Peyer's patch (tissue), 4 donors: ENCODE data around the gene AQP12B. TPM values are rescaled to one million over a fixed set of nuclear protein-coding genes. Genes with fewer than 3 reads are reported as not detected.

Experiments used
- DNase-seq, 3 donors: peaks; one replicate each; pipeline ENCODE4 v3.0.0-alpha.2; 2017 to 2019
- H3K27ac ChIP-seq, 4 donors: fragments of 200-600 bp; sonication (generic); one replicate each; pipeline ENCODE4 v1.5.1; 2016 to 2019
- H3K27me3 ChIP-seq, 2 donors: fragments of 200-600 bp; sonication (generic); one replicate each; pipeline ENCODE4 v1.5.1; 2019
- H3K36me3 ChIP-seq, 3 donors: fragments of 200-600 bp; sonication (generic); one replicate each; pipeline ENCODE4 v1.5.1; 2016 to 2019
- H3K4me1 ChIP-seq, 4 donors: fragments of 200-600 bp; sonication (generic); one replicate each; pipeline ENCODE4 v1.5.1; 2016 to 2019
- H3K4me3 ChIP-seq, 4 donors: fragments of 200-600 bp; sonication (generic); 1 replicate in 3 of 4; 2 replicates in 1 of 4; pipeline ENCODE4 v1.5.1; 2016 to 2019; ENCODE audit warnings: mild to moderate bottlenecking in 1 of 4
- H3K9me3 ChIP-seq, 4 donors: fragments of 200-600 bp; sonication (generic); one replicate each; pipeline ENCODE4 v1.5.1; 2016 to 2019; ENCODE audit warnings: mild to moderate bottlenecking in 1 of 4
- CTCF ChIP-seq, 6 experiments: fragments of 450-650 bp in 4 of 6; fragments of 200-600 bp in 2 of 6; sonication (generic) in 1 of 6; IDR thresholded peaks; one replicate each; pipeline ENCODE4 v1.5.1; 2017 to 2019; ENCODE audit warnings: antibody characterized with exemption in 6 of 6, mild to moderate bottlenecking in 3 of 6, moderate library complexity in 1 of 6
- POLR2A ChIP-seq, 2 donors: fragments of 450-650 bp; IDR thresholded peaks; one replicate each; pipeline ENCODE4 v1.5.1; 2017; ENCODE audit warnings: antibody characterized with exemption in 2 of 2, mild to moderate bottlenecking in 2 of 2, moderate library complexity in 2 of 2
- total RNA-seq, 4 donors: library from RNA; depleted of rRNA; stranded (reverse); fragments of >200 nt; gene quantifications; one replicate each; pipeline ENCODE4 v1.1.0, GENCODE V29; 2016

The AQP12B gene
- total RNA-seq, 4 donors from 2014 or later, result 1.9 to 9.6 (median 2.5) TPM; not detected in 1

- H3K36me3 ChIP-seq, result no peaks in the 10 kb centered on the region
- H3K27me3 ChIP-seq, result no peaks in the 10 kb centered on the region
- TF ChIP-seq CTCF (IDR thresholded peaks at IDR 0.05) (no peak), POLR2A (IDR thresholded peaks at IDR 0.05) (no peak)
- H3K4me1 ChIP-seq, result no peaks in the 10 kb centered on the region
- no peaks in the 10 kb centered on the region for H3K9me3 ChIP-seq
- H3K27ac ChIP-seq, result no peak overlapping the region
- H3K4me3 ChIP-seq, result no peak overlapping the region
- DNase-seq, result no peak
Measured at GRCh38 chr2:240728361-240728760, 45.7 kb upstream of the AQP12B start.

- no peaks in the 10 kb centered on the region for H3K4me1 ChIP-seq
- DNase-seq, result no peak
- no peaks in the 10 kb centered on the region for H3K9me3 ChIP-seq
- no peak overlapping the region for H3K27ac ChIP-seq
- no peaks in the 10 kb centered on the region for H3K27me3 ChIP-seq
- no peak overlapping the region for H3K4me3 ChIP-seq
- no peaks in the 10 kb centered on the region for H3K36me3 ChIP-seq
- TF ChIP-seq POLR2A (IDR thresholded peaks at IDR 0.05) (no peak), CTCF (IDR thresholded peaks at IDR 0.05) (no peak)
Measured at GRCh38 chr2:240727913-240728312, 45.2 kb upstream of the AQP12B start.

GRCh38 chr2:240727439-240727838 is 44.8 kb upstream of the AQP12B start:
- Histone ChIP-seq H3K27ac (no peak overlapping the region), H3K27me3 (no peaks in the 10 kb centered on the region), H3K36me3 (no peaks in the 10 kb centered on the region), H3K9me3 (no peaks in the 10 kb centered on the region), H3K4me1 (no peaks in the 10 kb centered on the region), H3K4me3 (no peak overlapping the region)
- DNase-seq, result no peak
- TF ChIP-seq CTCF (IDR thresholded peaks at IDR 0.05) (no peak), POLR2A (IDR thresholded peaks at IDR 0.05) (no peak)

GRCh38 chr2:240726876-240727275 is 44.2 kb upstream of the AQP12B start:
- H3K27me3 ChIP-seq, result no peaks in the 10 kb centered on the region
- no peak overlapping the region for H3K27ac ChIP-seq
- no peaks in the 10 kb centered on the region for H3K9me3 ChIP-seq
- no peaks in the 10 kb centered on the region for H3K4me1 ChIP-seq
- H3K4me3 ChIP-seq, result no peak overlapping the region
- TF ChIP-seq POLR2A (IDR thresholded peaks at IDR 0.05), result no peak
- TF ChIP-seq CTCF (IDR thresholded peaks at IDR 0.05), result no peak
- no peak for DNase-seq
- no peaks in the 10 kb centered on the region for H3K36me3 ChIP-seq

- Histone ChIP-seq H3K27ac (no peak overlapping the region), H3K27me3 (no peaks in the 10 kb centered on the region), H3K9me3 (no peaks in the 10 kb centered on the region), H3K4me1 (no peaks in the 10 kb centered on the region), H3K4me3 (no peak overlapping the region), H3K36me3 (no peaks in the 10 kb centered on the region)
- TF ChIP-seq CTCF (IDR thresholded peaks at IDR 0.05) (no peak), POLR2A (IDR thresholded peaks at IDR 0.05) (no peak)
- no peak for DNase-seq
Measured at GRCh38 chr2:240725671-240726070, 43.0 kb upstream of the AQP12B start.

GRCh38 chr2:240725266-240725665 is 42.6 kb upstream of the AQP12B start:
- Histone ChIP-seq H3K4me1 (no peaks in the 10 kb centered on the region), H3K4me3 (no peak overlapping the region), H3K27ac (no peak overlapping the region), H3K27me3 (no peaks in the 10 kb centered on the region), H3K36me3 (no peaks in the 10 kb centered on the region), H3K9me3 (no peaks in the 10 kb centered on the region)
- TF ChIP-seq CTCF (IDR thresholded peaks at IDR 0.05) (no peak), POLR2A (IDR thresholded peaks at IDR 0.05) (no peak)
- no peak for DNase-seq
